GM18517 (cell line): ENCODE results near the gene SPARC.
"Not testable (repeated sequence)": the region's sequence is repeated elsewhere in the genome, so short reads cannot be mapped to it uniquely, and the experiment has no call there.

Experiments
- ATAC-seq: cut with Tn5 transposase; IDR thresholded peaks from one replicate; pipeline ENCODE4 v1.9.1; 2021; ENCODE audit warnings: mild to moderate bottlenecking, moderate library complexity; ENCODE audit not compliant: unreplicated experiment

SPARC gene

GRCh38 chr5:151686674-151687407, at the start of gene SPARC:
Gene SPARC (minus strand): TSS chr5:151686915. CDS start chr5:151676188, 10,727 bp downstream.
- ATAC-seq, result no peak

GRCh38 chr5:151735646-151736045, 48.9 kb upstream of the SPARC start:
- ATAC-seq, result no peak

GRCh38 chr5:151734064-151734408, 47.3 kb upstream of the SPARC start:
- no peak for ATAC-seq

- no peak for ATAC-seq
Measured at GRCh38 chr5:151733358-151734063, 46.8 kb upstream of the SPARC start.

GRCh38 chr5:151730381-151730780, 43.7 kb upstream of the SPARC start:
- ATAC-seq, result no peak

GRCh38 chr5:151729597-151729996, 42.9 kb upstream of the SPARC start:
- not testable (repeated sequence) for ATAC-seq

- no peak for ATAC-seq
Measured at GRCh38 chr5:151724360-151724759, 37.6 kb upstream of the SPARC start.

GRCh38 chr5:151722546-151722945, 35.8 kb upstream of the SPARC start:
- no peak for ATAC-seq

GRCh38 chr5:151721812-151722391, 35.2 kb upstream of the SPARC start:
- no peak for ATAC-seq

GRCh38 chr5:151721087-151721646, 34.5 kb upstream of the SPARC start:
- ATAC-seq, result peak; percentile 90

- ATAC-seq, result no peak
Measured at GRCh38 chr5:151720215-151720614, 33.5 kb upstream of the SPARC start.

GRCh38 chr5:151719228-151720000, 32.7 kb upstream of the SPARC start:
- ATAC-seq, result no peak

- ATAC-seq, result no peak
Measured at GRCh38 chr5:151718646-151719045, 31.9 kb upstream of the SPARC start.

GRCh38 chr5:151718153-151718552, 31.4 kb upstream of the SPARC start:
- no peak for ATAC-seq

- no peak for ATAC-seq
Measured at GRCh38 chr5:151717416-151717815, 30.7 kb upstream of the SPARC start.

GRCh38 chr5:151709109-151709735, 22.5 kb upstream of the SPARC start:
- no peak for ATAC-seq

GRCh38 chr5:151708126-151708525, 21.4 kb upstream of the SPARC start:
- no peak for ATAC-seq

GRCh38 chr5:151707567-151707966, 20.9 kb upstream of the SPARC start:
- ATAC-seq, result no peak

- no peak for ATAC-seq
Measured at GRCh38 chr5:151706906-151707305, 20.2 kb upstream of the SPARC start.

- no peak for ATAC-seq
Measured at GRCh38 chr5:151703780-151704179, 17.1 kb upstream of the SPARC start.

- peak; percentile 96 for ATAC-seq
Measured at GRCh38 chr5:151703227-151703626, 16.5 kb upstream of the SPARC start.
